ENCODE measurements around the gene PCDH9.

PCDH9 gene

GRCh38 chr13:66965181-66965580 lies 265.0 kb downstream of the PCDH9 start:
- DNase-seq: no peak

GRCh38 chr13:66962953-66963352 lies 267.2 kb downstream of the PCDH9 start:
- DNase-seq: no peak

GRCh38 chr13:66958611-66959010 lies 271.5 kb downstream of the PCDH9 start:
- no peak for DNase-seq

GRCh38 chr13:66952507-66952906 lies 277.6 kb downstream of the PCDH9 start:
- no peak for DNase-seq

- DNase-seq: no peak
Measured at GRCh38 chr13:66951426-66951825, 278.7 kb downstream of the PCDH9 start.

GRCh38 chr13:66950666-66951065 lies 279.5 kb downstream of the PCDH9 start:
- DNase-seq: no peak

GRCh38 chr13:66948910-66949309 lies 281.2 kb downstream of the PCDH9 start:
- no peak for DNase-seq

- no peak for DNase-seq
Measured at GRCh38 chr13:66943530-66943929, 286.6 kb downstream of the PCDH9 start.

GRCh38 chr13:66940113-66940512 lies 290.0 kb downstream of the PCDH9 start:
- DNase-seq: no peak

GRCh38 chr13:66937423-66937822 lies 292.7 kb downstream of the PCDH9 start:
- DNase-seq: no peak

GRCh38 chr13:66933994-66934393 lies 296.1 kb downstream of the PCDH9 start:
- DNase-seq: no peak

- no peak for DNase-seq
Measured at GRCh38 chr13:66933527-66933926, 296.6 kb downstream of the PCDH9 start.

GRCh38 chr13:66927562-66927961 lies 302.6 kb downstream of the PCDH9 start:
- DNase-seq: no peak

GRCh38 chr13:66926851-66927524 lies 303.1 kb downstream of the PCDH9 start:
- no peak for DNase-seq

GRCh38 chr13:66926200-66926850 lies 303.8 kb downstream of the PCDH9 start:
- DNase-seq: no peak

- no peak for DNase-seq
Measured at GRCh38 chr13:66922444-66922843, 307.7 kb downstream of the PCDH9 start.

GRCh38 chr13:66921437-66921836 lies 308.7 kb downstream of the PCDH9 start:
- no peak for DNase-seq

- no peak for DNase-seq
Measured at GRCh38 chr13:66915596-66916185, 314.4 kb downstream of the PCDH9 start.

GRCh38 chr13:66914155-66914554 lies 316.0 kb downstream of the PCDH9 start:
- no peak for DNase-seq

- no peak for DNase-seq
Measured at GRCh38 chr13:66911411-66911939, 318.7 kb downstream of the PCDH9 start.

- no peak for DNase-seq
Measured at GRCh38 chr13:66899955-66900354, 330.2 kb downstream of the PCDH9 start.

GRCh38 chr13:66896933-66897332 lies 333.2 kb downstream of the PCDH9 start:
- DNase-seq: no peak

GRCh38 chr13:66895780-66896179 lies 334.4 kb downstream of the PCDH9 start:
- no peak for DNase-seq

- no peak for DNase-seq
Measured at GRCh38 chr13:66895320-66895719, 334.8 kb downstream of the PCDH9 start.

Measured in stimulated activated CD4-positive, alpha-beta T cell treated with anti-CD3 and anti-CD28 coated beads, Interleukin-1b, Interleukin-23, amount 100 ng/mL, for 48 hours (primary cell).